Spleen (tissue), 11 donors: ENCODE measurements around the gene ST7. TPM values are rescaled to one million over a fixed set of nuclear protein-coding genes. Genes with fewer than 3 reads are reported as not detected.

ENCODE experiments used
- DNase-seq: peaks from one replicate; pipeline ENCODE4 v3.0.0-alpha.2; 2020
- H3K27ac ChIP-seq, 8 donors: fragments of 200-600 bp; sonication (generic) in 7 of 8; 1 replicate in 4 of 8; 2 replicates in 4 of 8; pipeline versions ENCODE4 v1.5.0 to v1.8.0; 2016 to 2021; ENCODE audit warnings: inconsistent platforms in 4 of 8, mild to moderate bottlenecking in 4 of 8, moderate library complexity in 1 of 8
- H3K27me3 ChIP-seq, 7 donors: fragments of 200-600 bp; sonication (generic) in 6 of 7; replicated peaks in 1 of 7; 1 replicate in 4 of 7; 2 replicates in 3 of 7; pipeline versions ENCODE4 v1.5.0 to v1.8.0; 2016 to 2021; ENCODE audit warnings: inconsistent platforms in 3 of 7, mild to moderate bottlenecking in 1 of 7
- H3K36me3 ChIP-seq, 6 donors: fragments of 200-600 bp; sonication (generic) in 5 of 6; 1 replicate in 4 of 6; 2 replicates in 2 of 6; pipeline versions ENCODE4 v1.5.0 to v1.8.0; 2016 to 2021; ENCODE audit warnings: inconsistent platforms in 2 of 6
- H3K4me1 ChIP-seq, 6 donors: fragments of 200-600 bp; sonication (generic) in 5 of 6; 1 replicate in 3 of 6; 2 replicates in 3 of 6; pipeline versions ENCODE4 v1.5.0 to v1.8.0; 2016 to 2021; ENCODE audit warnings: inconsistent platforms in 3 of 6
- H3K4me3 ChIP-seq, 8 donors: fragments of 200-600 bp; sonication (generic) in 7 of 8; 1 replicate in 4 of 8; 2 replicates in 4 of 8; pipeline versions ENCODE4 v1.5.0 to v1.8.0; 2016 to 2021; ENCODE audit warnings: inconsistent platforms in 4 of 8, mild to moderate bottlenecking in 4 of 8, moderate library complexity in 2 of 8
- H3K9me3 ChIP-seq, 8 donors: fragments of 200-600 bp; sonication (generic) in 7 of 8; 1 replicate in 4 of 8; 2 replicates in 4 of 8; pipeline versions ENCODE4 v1.5.0 to v1.8.0; 2016 to 2021; ENCODE audit warnings: inconsistent platforms in 4 of 8
- POLR2A ChIP-seq, 3 donors: fragments of 450-650 bp; IDR thresholded peaks; one replicate each; pipeline ENCODE4 v1.5.1; 2017; ENCODE audit warnings: antibody characterized with exemption in 3 of 3, mild to moderate bottlenecking in 1 of 3
- POLR2AphosphoS5 ChIP-seq, 3 donors: sonication (generic); formaldehyde crosslinking; IDR thresholded peaks; one replicate each; pipeline ENCODE4 v1.5.1; 2017; ENCODE audit warnings: antibody characterized with exemption in 3 of 3
- WGBS, 5 donors: extraction: QIAGEN DNeasy Blood & Tissue Kit in 3 of 5; methylation state at CpG; one replicate each; pipeline versions ENCODE4 v1.1.5 to v1.1.7; 2013 to 2018; 5-methylcytosine and 5-hydroxymethylcytosine counted together
- intact Hi-C: fragments of 100-400 bp; cut with DNase I; formaldehyde crosslinking; loops from one replicate; pipeline ENCODE4 v1.15.0; 2023; ENCODE audit warnings: low total_unique reads
- polyA plus RNA-seq, 3 donors: library from polyadenylated mRNA; stranded (reverse); fragments of 200-250 nt; gene quantifications; one replicate each; pipeline ENCODE4 v1.2.1, GENCODE V29; 2013
- total RNA-seq, 7 donors: library from RNA; depleted of rRNA in 3 of 7; stranded (reverse); fragments of >200 nt in 3 of 7; fragmentation: NEBNext Ultra II Directional in 4 of 7; extraction: Animal tissue kit (Norgen Biotek cat#: 25700) in 4 of 7; gene quantifications; one replicate each; pipeline versions ENCODE4 v1.1.0 to v1.2.1, GENCODE V29; 2016 to 2021
- TF ChIP-seq, protein P1 (sequence below), 11 experiments: fragments of 200-600 bp in 7 of 11; fragments of 450-650 bp in 4 of 11; sonication (generic) in 4 of 11; IDR thresholded peaks in 8 of 11; conservative IDR thresholded peaks in 3 of 11; 1 replicate in 7 of 11; 2 replicates in 4 of 11; pipeline versions ENCODE4 v1.4.0 to v1.8.0; 2016 to 2021; ENCODE audit warnings: antibody characterized with exemption in 11 of 11, inconsistent platforms in 4 of 11, mild to moderate bottlenecking in 1 of 11
- donor health status: healthy with polysubstance abuse.
- donor health status: DM: no; HTN: no; CAD: no; lungs with moderate emphysema.
- donor health status: DM: no; HTN: no; CAD: no.
- donor health status: Bipolar disorder and iron deficiency.
- donor health status: healthy.
- donor health status: DM: no; HTN: no; CAD: no.
- donor health status: DM: yes; HTN: yes; CAD: no.

Gene ST7
- total and polyA plus RNA-seq, 10 donors: 4.7 to 36.4 (median 15.8) TPM

DNA sequence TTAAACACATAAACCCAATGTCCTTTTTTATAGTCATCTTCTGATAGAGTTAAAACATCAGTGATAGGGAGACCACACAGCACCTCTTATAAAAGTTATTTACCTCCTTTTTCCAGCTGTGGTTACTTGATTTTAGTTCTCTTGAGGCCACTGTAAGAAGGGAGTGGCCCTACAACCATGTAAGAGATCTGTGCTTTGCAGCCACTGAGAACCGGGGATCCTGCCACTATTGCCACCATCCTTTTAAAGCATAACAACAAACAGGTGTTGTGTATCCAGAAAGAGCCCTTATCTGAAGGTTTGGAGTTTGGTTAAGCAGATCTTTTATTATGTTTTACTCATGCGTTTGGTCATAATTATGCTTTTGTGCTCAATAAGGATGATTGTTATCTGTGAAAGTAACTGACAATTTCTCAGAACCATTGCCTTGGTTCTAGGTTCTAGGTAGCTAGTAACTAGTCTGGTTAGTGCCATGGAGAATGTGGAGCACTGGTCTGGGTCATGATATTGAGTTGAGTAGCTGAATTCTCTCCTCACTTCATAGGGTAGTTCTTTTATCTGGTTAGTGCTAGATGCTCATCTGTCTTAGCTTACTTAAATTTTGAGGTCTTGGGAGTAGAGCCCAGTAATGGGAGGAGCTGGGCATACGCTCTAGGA is 56.5 kb downstream of the ST7 start:
- no peaks in the 10 kb centered on the region for H3K9me3 ChIP-seq
- TF ChIP-seq POLR2A (IDR thresholded peaks at IDR 0.05) (no peak), POLR2AphosphoS5 (IDR thresholded peaks at IDR 0.05) (no peak)
- TF ChIP-seq, protein P1, sequence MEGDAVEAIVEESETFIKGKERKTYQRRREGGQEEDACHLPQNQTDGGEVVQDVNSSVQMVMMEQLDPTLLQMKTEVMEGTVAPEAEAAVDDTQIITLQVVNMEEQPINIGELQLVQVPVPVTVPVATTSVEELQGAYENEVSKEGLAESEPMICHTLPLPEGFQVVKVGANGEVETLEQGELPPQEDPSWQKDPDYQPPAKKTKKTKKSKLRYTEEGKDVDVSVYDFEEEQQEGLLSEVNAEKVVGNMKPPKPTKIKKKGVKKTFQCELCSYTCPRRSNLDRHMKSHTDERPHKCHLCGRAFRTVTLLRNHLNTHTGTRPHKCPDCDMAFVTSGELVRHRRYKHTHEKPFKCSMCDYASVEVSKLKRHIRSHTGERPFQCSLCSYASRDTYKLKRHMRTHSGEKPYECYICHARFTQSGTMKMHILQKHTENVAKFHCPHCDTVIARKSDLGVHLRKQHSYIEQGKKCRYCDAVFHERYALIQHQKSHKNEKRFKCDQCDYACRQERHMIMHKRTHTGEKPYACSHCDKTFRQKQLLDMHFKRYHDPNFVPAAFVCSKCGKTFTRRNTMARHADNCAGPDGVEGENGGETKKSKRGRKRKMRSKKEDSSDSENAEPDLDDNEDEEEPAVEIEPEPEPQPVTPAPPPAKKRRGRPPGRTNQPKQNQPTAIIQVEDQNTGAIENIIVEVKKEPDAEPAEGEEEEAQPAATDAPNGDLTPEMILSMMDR (IDR thresholded peaks at IDR 0.05 in 8 of 11, conservative IDR thresholded peaks at IDR 0.05 in 3 of 11): no peak
- H3K27me3 ChIP-seq: no peaks in the 10 kb centered on the region
- intact Hi-C loops: no loop called here
- H3K4me1 ChIP-seq: peaks cover 5 to 64% (median 34%) of the 10 kb centered on the region in 6 donors
- no peak for DNase-seq
- H3K36me3 ChIP-seq: no peaks in the 10 kb centered on the region
- H3K4me3 ChIP-seq: no peak overlapping the region
- no peak overlapping the region for H3K27ac ChIP-seq
- 75 to 81% (median 78%) methylated on average over 3 of the region's 3 CpGs for WGBS, 5 donors

- TF ChIP-seq, protein P1 (IDR thresholded peaks at IDR 0.05 in 8 of 11, conservative IDR thresholded peaks at IDR 0.05 in 3 of 11): no peak
- TF ChIP-seq POLR2A (IDR thresholded peaks at IDR 0.05) (no peak), POLR2AphosphoS5 (IDR thresholded peaks at IDR 0.05) (no peak)
- no peak for DNase-seq
- intact Hi-C loops: no loop called here
- Histone ChIP-seq H3K4me3 (no peak overlapping the region), H3K27me3 (no peaks in the 10 kb centered on the region), H3K27ac (no peak overlapping the region), H3K9me3 (no peaks in the 10 kb centered on the region), H3K4me1 (peaks cover 5 to 71% (median 39%) of the 10 kb centered on the region in 6 donors), H3K36me3 (no peaks in the 10 kb centered on the region)
- WGBS, 5 donors: 68 to 87% (median 78%) methylated on average over 6 of the region's 6 CpGs
These were observed 57.3 kb downstream of the ST7 start for GRCh38 chr7:117010375-117011133.

DNA sequence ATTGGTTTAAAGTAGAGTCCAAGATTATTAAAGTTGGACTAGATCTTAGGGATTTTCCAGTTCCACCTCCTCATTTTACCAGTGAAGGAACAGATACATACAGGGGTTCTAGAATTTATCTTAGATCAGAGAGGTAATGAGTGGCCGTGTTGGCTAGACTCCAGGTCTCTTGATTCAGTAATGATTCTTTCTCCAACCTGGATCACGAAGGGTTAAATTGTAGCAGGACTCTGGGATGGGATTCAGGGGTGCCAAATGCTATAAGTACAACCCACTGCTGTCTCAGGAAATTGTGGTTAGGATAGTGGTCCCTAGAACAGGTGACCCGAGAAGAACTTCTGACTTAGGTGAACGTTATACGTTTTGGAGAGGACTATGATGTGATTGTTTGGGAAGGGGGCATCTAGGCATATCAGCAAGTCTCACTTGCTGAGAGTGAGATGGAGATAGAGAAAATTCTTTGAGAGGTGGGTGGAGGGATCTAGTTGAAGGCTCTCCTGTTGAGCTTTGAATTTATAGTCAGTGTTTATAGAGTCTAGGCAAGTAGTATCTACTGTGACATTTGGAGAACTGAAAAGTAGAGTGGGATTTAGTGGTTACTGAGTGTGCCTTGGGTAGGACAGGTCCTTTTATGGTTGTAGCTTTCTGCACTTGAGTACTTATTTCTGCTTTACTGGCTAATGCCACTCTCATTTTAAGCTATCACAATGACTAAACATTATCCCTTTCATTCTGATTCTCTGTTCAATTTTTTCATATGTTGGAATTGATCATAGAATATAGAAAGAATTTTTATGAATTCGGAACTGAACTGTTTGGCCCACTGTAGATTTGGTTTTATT is 58.3 kb downstream of the ST7 start:
- no peak for TF ChIP-seq POLR2A (IDR thresholded peaks at IDR 0.05)
- intact Hi-C loops: no loop called here
- Histone ChIP-seq H3K36me3 (no peaks in the 10 kb centered on the region), H3K27ac (no peak overlapping the region), H3K27me3 (no peaks in the 10 kb centered on the region), H3K9me3 (no peaks in the 10 kb centered on the region), H3K4me3 (no peak overlapping the region), H3K4me1 (peaks cover 5 to 74% (median 41%) of the 10 kb centered on the region in 6 donors)
- DNase-seq: no peak
- 52 to 60% (median 54%) methylated on average over 6 of the region's 6 CpGs for WGBS, 5 donors

DNA sequence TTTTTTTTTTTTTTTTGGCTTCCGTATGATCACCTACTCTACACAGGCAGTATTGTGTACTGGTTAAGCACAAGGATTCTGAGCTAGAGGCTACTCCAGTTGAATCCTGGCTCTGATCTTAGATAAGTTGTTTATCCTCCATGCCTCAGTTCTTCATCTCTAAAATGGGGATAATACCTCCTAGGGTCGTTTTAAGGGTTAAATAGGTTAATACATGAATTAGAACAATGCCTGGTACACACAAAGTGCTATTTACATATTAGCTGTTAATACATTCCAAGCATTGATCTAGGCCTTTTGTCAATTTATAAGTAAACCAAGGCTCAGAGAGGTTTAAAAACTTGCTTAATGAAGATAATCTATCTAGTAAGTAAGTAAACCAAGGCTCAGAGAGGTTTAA is 59.0 kb downstream of the ST7 start:
- H3K4me3 ChIP-seq: no peak overlapping the region
- 66 to 81% (median 72%) methylated on average over 2 of the region's 2 CpGs for WGBS, 5 donors
- H3K36me3 ChIP-seq: no peaks in the 10 kb centered on the region
- no peak for DNase-seq
- no peaks in the 10 kb centered on the region for H3K9me3 ChIP-seq
- intact Hi-C loops: no loop called here
- no peak for TF ChIP-seq POLR2A (IDR thresholded peaks at IDR 0.05)
- TF ChIP-seq, protein P1 (IDR thresholded peaks at IDR 0.05 in 8 of 11, conservative IDR thresholded peaks at IDR 0.05 in 3 of 11): no peak
- no peak overlapping the region for H3K27ac ChIP-seq
- H3K4me1 ChIP-seq: peaks cover 5 to 70% (median 41%) of the 10 kb centered on the region in 6 donors
- no peaks in the 10 kb centered on the region for H3K27me3 ChIP-seq
